ENCODE results near the gene MAD1L1.

The MAD1L1 gene

GRCh38 chr7:2093843-2094220, 138.9 kb downstream of the MAD1L1 start:
- Histone ChIP-seq H2AFZ (ENCODE audit: insufficient read depth, low read length, poor library complexity) (no peak overlapping the region), H2AK5ac (ENCODE audit: low read length) (no peak overlapping the region), H2BK5ac (ENCODE audit: low read depth, low read length, poor library complexity) (no peak overlapping the region), H3K4ac (ENCODE audit: low read depth, low read length) (no peak overlapping the region), H3K27me3 (ENCODE audit: insufficient read depth, low read length) (no peaks in the 10 kb centered on the region), H4K91ac (ENCODE audit: low read depth, low read length) (no peak overlapping the region), H3K18ac (ENCODE audit: low read length) (no peak overlapping the region), H2BK12ac (ENCODE audit: low read length) (no peak overlapping the region), H3K4me3 (ENCODE audit: low read depth, low read length) (no peak overlapping the region), H3K4me2 (ENCODE audit: low read length) (no peak overlapping the region), H3K23ac (ENCODE audit: low read length) (no peak overlapping the region), H2BK120ac (ENCODE audit: insufficient read depth, low read length, poor library complexity) (no peak overlapping the region), H4K12ac (ENCODE audit: low read depth, low read length) (no peak overlapping the region), H4K8ac (ENCODE audit: low read depth, low read length) (no peak overlapping the region), H3K36me3 (ENCODE audit: control insufficient read depth in 1 of 2, insufficient read depth in 2 of 2, low read length in 2 of 2) (peaks cover 0 to 4% of the 10 kb centered on the region in 2 experiments), H3K9ac (ENCODE audit: low read length) (no peak overlapping the region), H3K79me2 (ENCODE audit: control insufficient read depth, insufficient read depth, low read length, poor library complexity) (no peaks in the 10 kb centered on the region), H3K4me1 (ENCODE audit: control insufficient read depth in 1 of 2, insufficient read depth in 2 of 2, low read length in 2 of 2) (peaks cover 0 to 6% of the 10 kb centered on the region in 2 experiments), H3K9me3 (ENCODE audit: insufficient read depth, low read depth, low read length) (no peaks in the 10 kb centered on the region), H3K27ac (ENCODE audit: low read depth, low read length) (no peak overlapping the region), H3K14ac (ENCODE audit: low read length) (no peak overlapping the region), H3K79me1 (ENCODE audit: low read length) (no peaks in the 10 kb centered on the region)
- no peak for DNase-seq
- WGBS (ENCODE audit: extremely low coverage, insufficient coverage, insufficient read length), result no CpG with 5 or more reads among the region's 13 CpGs

- Histone ChIP-seq H4K8ac (ENCODE audit: low read depth, low read length) (no peak overlapping the region), H3K4me1 (ENCODE audit: control insufficient read depth in 1 of 2, insufficient read depth in 2 of 2, low read length in 2 of 2) (peaks cover 0 to 6% of the 10 kb centered on the region in 2 experiments), H3K4me3 (ENCODE audit: low read depth, low read length) (no peak overlapping the region), H3K14ac (ENCODE audit: low read length) (no peak overlapping the region), H3K79me1 (ENCODE audit: low read length) (no peaks in the 10 kb centered on the region), H2AK5ac (ENCODE audit: low read length) (no peak overlapping the region), H2AFZ (ENCODE audit: insufficient read depth, low read length, poor library complexity) (no peak overlapping the region), H3K4me2 (ENCODE audit: low read length) (no peak overlapping the region), H3K27ac (ENCODE audit: low read depth, low read length) (no peak overlapping the region), H3K9me3 (ENCODE audit: insufficient read depth, low read depth, low read length) (no peaks in the 10 kb centered on the region), H4K12ac (ENCODE audit: low read depth, low read length) (no peak overlapping the region), H4K91ac (ENCODE audit: low read depth, low read length) (no peak overlapping the region), H3K23ac (ENCODE audit: low read length) (no peak overlapping the region), H3K27me3 (ENCODE audit: insufficient read depth, low read length) (no peaks in the 10 kb centered on the region), H3K4ac (ENCODE audit: low read depth, low read length) (no peak overlapping the region), H3K18ac (ENCODE audit: low read length) (no peak overlapping the region), H3K9ac (ENCODE audit: low read length) (no peak overlapping the region), H2BK12ac (ENCODE audit: low read length) (no peak overlapping the region), H2BK120ac (ENCODE audit: insufficient read depth, low read length, poor library complexity) (no peak overlapping the region), H2BK5ac (ENCODE audit: low read depth, low read length, poor library complexity) (no peak overlapping the region), H3K79me2 (ENCODE audit: control insufficient read depth, insufficient read depth, low read length, poor library complexity) (no peaks in the 10 kb centered on the region), H3K36me3 (ENCODE audit: control insufficient read depth in 1 of 2, insufficient read depth in 2 of 2, low read length in 2 of 2) (peaks cover 0 to 4% of the 10 kb centered on the region in 2 experiments)
- WGBS (ENCODE audit: extremely low coverage, insufficient coverage, insufficient read length), result no CpG with 5 or more reads among the region's 15 CpGs
- no peak for DNase-seq
Observed at GRCh38 chr7:2093215-2093842, 139.4 kb downstream of the MAD1L1 start.

- Histone ChIP-seq H3K4me1 (ENCODE audit: control insufficient read depth in 1 of 2, insufficient read depth in 2 of 2, low read length in 2 of 2) (peaks cover 0 to 6% of the 10 kb centered on the region in 2 experiments), H3K18ac (ENCODE audit: low read length) (no peak overlapping the region), H4K91ac (ENCODE audit: low read depth, low read length) (no peak overlapping the region), H2BK5ac (ENCODE audit: low read depth, low read length, poor library complexity) (no peak overlapping the region), H2BK120ac (ENCODE audit: insufficient read depth, low read length, poor library complexity) (no peak overlapping the region), H3K79me1 (ENCODE audit: low read length) (no peaks in the 10 kb centered on the region), H3K4me2 (ENCODE audit: low read length) (no peak overlapping the region), H3K14ac (ENCODE audit: low read length) (no peak overlapping the region), H3K27me3 (ENCODE audit: insufficient read depth, low read length) (no peaks in the 10 kb centered on the region), H3K79me2 (ENCODE audit: control insufficient read depth, insufficient read depth, low read length, poor library complexity) (no peaks in the 10 kb centered on the region), H3K9me3 (ENCODE audit: insufficient read depth, low read depth, low read length) (no peaks in the 10 kb centered on the region), H3K9ac (ENCODE audit: low read length) (no peak overlapping the region), H4K12ac (ENCODE audit: low read depth, low read length) (no peak overlapping the region), H3K27ac (ENCODE audit: low read depth, low read length) (no peak overlapping the region), H3K23ac (ENCODE audit: low read length) (no peak overlapping the region), H3K4ac (ENCODE audit: low read depth, low read length) (no peak overlapping the region), H3K4me3 (ENCODE audit: low read depth, low read length) (no peak overlapping the region), H2AFZ (ENCODE audit: insufficient read depth, low read length, poor library complexity) (no peak overlapping the region), H2AK5ac (ENCODE audit: low read length) (no peak overlapping the region), H4K8ac (ENCODE audit: low read depth, low read length) (no peak overlapping the region), H3K36me3 (ENCODE audit: control insufficient read depth in 1 of 2, insufficient read depth in 2 of 2, low read length in 2 of 2) (peaks cover 0 to 4% of the 10 kb centered on the region in 2 experiments), H2BK12ac (ENCODE audit: low read length) (no peak overlapping the region)
- WGBS (ENCODE audit: extremely low coverage, insufficient coverage, insufficient read length), result no CpG with 5 or more reads among the region's 8 CpGs
- DNase-seq, result no peak
Observed at GRCh38 chr7:2092279-2092678, 140.5 kb downstream of the MAD1L1 start.

- Histone ChIP-seq H2AFZ (ENCODE audit: insufficient read depth, low read length, poor library complexity) (no peak overlapping the region), H2BK12ac (ENCODE audit: low read length) (no peak overlapping the region), H3K9me3 (ENCODE audit: insufficient read depth, low read depth, low read length) (no peaks in the 10 kb centered on the region), H3K79me1 (ENCODE audit: low read length) (no peaks in the 10 kb centered on the region), H3K27ac (ENCODE audit: low read depth, low read length) (no peak overlapping the region), H3K4ac (ENCODE audit: low read depth, low read length) (no peak overlapping the region), H3K9ac (ENCODE audit: low read length) (no peak overlapping the region), H3K27me3 (ENCODE audit: insufficient read depth, low read length) (no peaks in the 10 kb centered on the region), H3K79me2 (ENCODE audit: control insufficient read depth, insufficient read depth, low read length, poor library complexity) (no peaks in the 10 kb centered on the region), H3K4me1 (ENCODE audit: control insufficient read depth in 1 of 2, insufficient read depth in 2 of 2, low read length in 2 of 2) (peaks cover 0 to 6% of the 10 kb centered on the region in 2 experiments), H2AK5ac (ENCODE audit: low read length) (no peak overlapping the region), H2BK120ac (ENCODE audit: insufficient read depth, low read length, poor library complexity) (no peak overlapping the region), H2BK5ac (ENCODE audit: low read depth, low read length, poor library complexity) (no peak overlapping the region), H3K4me2 (ENCODE audit: low read length) (no peak overlapping the region), H3K23ac (ENCODE audit: low read length) (no peak overlapping the region), H3K36me3 (ENCODE audit: control insufficient read depth in 1 of 2, insufficient read depth in 2 of 2, low read length in 2 of 2) (peaks cover 0 to 4% of the 10 kb centered on the region in 2 experiments), H4K12ac (ENCODE audit: low read depth, low read length) (no peak overlapping the region), H3K14ac (ENCODE audit: low read length) (no peak overlapping the region), H3K4me3 (ENCODE audit: low read depth, low read length) (no peak overlapping the region), H4K91ac (ENCODE audit: low read depth, low read length) (no peak overlapping the region), H3K18ac (ENCODE audit: low read length) (peak overlapping the region; percentile 21), H4K8ac (ENCODE audit: low read depth, low read length) (no peak overlapping the region)
- no CpG with 5 or more reads among the region's 29 CpGs for WGBS (ENCODE audit: extremely low coverage, insufficient coverage, insufficient read length)
- no peak for DNase-seq
Observed at GRCh38 chr7:2090526-2091520, 141.9 kb downstream of the MAD1L1 start.

Data from trophoblast cell (in vitro differentiated cells and primary cell).